Activated T-helper 1 cell treated with anti-CD3 and anti-CD28 coated beads, Interleukin-2, amount 50 U/mL, for 16 hours (primary cell): ENCODE measurements around the gene IL3RA.
"Not testable (repeated sequence)": the region's sequence is repeated elsewhere in the genome, so short reads cannot be mapped to it uniquely, and the experiment has no call there.

Experiments
- DNase-seq, 2 donors: peaks; one replicate each; pipeline ENCODE4 v3.0.0-alpha.2; 2020; ENCODE audit warnings: low read depth in 1 of 2, low spot score in 1 of 2

Gene IL3RA

GRCh38 chrX:1398431-1399340, 62.1 kb downstream of the IL3RA start:
- no peak for DNase-seq

GRCh38 chrX:1400049-1400448, 63.5 kb downstream of the IL3RA start:
- DNase-seq = no peak

GRCh38 chrX:1400742-1401471, 64.3 kb downstream of the IL3RA start:
- no peak for DNase-seq

GRCh38 chrX:1401611-1402430, 65.2 kb downstream of the IL3RA start:
- DNase-seq = no peak

GRCh38 chrX:1403228-1403627, 66.6 kb downstream of the IL3RA start:
- no peak for DNase-seq

- DNase-seq = not testable (repeated sequence)
Measured at GRCh38 chrX:1403867-1404266, 67.3 kb downstream of the IL3RA start.

- not testable (repeated sequence) for DNase-seq
Measured at GRCh38 chrX:1405769-1406168, 69.2 kb downstream of the IL3RA start.

GRCh38 chrX:1407035-1407434, 70.5 kb downstream of the IL3RA start:
- no peak for DNase-seq

GRCh38 chrX:1411326-1411725, 74.7 kb downstream of the IL3RA start:
- no peak for DNase-seq

GRCh38 chrX:1412551-1413161, 76.1 kb downstream of the IL3RA start:
- DNase-seq = no peak

GRCh38 chrX:1416327-1416784, 79.8 kb downstream of the IL3RA start:
- DNase-seq = no peak

- DNase-seq = no peak
Measured at GRCh38 chrX:1416965-1417760, 80.6 kb downstream of the IL3RA start.

- DNase-seq = no peak
Measured at GRCh38 chrX:1417921-1418771, 81.6 kb downstream of the IL3RA start.

- DNase-seq = no peak
Measured at GRCh38 chrX:1418901-1419544, 82.4 kb downstream of the IL3RA start.

GRCh38 chrX:1419545-1420355, 83.2 kb downstream of the IL3RA start:
- DNase-seq = no peak

- DNase-seq = no peak
Measured at GRCh38 chrX:1420371-1420770, 83.8 kb downstream of the IL3RA start.

- no peak for DNase-seq
Measured at GRCh38 chrX:1421433-1422134, 85.0 kb downstream of the IL3RA start.
